Epithelial cell of esophagus (primary cell): ENCODE measurements around the gene MBNL1.

Experiments
- DNase-seq: peaks from one replicate; pipeline ENCODE4 v3.0.0; 2010; ENCODE audit warnings: low read depth
- H3K4me3 ChIP-seq: 2 replicates; pipeline ENCODE4 v1.5.1; 2011; ENCODE audit warnings: mild to moderate bottlenecking, low read length, control low read depth
- TF ChIP-seq, protein P1 (sequence below): IDR thresholded peaks from 2 replicates; pipeline ENCODE4 v1.5.1; 2011; ENCODE audit warnings: low read depth, mild to moderate bottlenecking, low read length, control low read depth, inconsistent platforms; ENCODE audit not compliant: insufficient read depth; ENCODE audit errors: missing control alignments

Gene MBNL1

DNA sequence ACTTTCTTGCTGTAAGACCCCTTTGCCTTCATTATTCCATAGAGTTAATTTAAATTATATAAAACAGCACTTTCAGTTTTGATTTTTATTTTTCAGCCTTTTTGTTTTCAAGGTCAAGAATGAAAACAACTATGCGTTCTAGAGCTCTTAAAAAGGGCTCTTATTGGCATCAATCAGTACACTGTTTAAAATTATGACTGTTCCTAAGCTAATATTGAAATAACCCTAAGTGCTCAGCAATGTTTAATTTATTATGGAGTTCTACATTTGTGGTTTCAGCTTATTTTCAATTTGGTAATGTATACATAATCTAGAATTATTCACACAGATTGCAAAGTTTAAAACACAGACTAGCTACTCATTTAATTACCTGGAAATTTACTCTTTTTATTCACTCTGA is 179.4 kb downstream of the MBNL1 start:
- no peak for DNase-seq
- TF ChIP-seq, protein P1, sequence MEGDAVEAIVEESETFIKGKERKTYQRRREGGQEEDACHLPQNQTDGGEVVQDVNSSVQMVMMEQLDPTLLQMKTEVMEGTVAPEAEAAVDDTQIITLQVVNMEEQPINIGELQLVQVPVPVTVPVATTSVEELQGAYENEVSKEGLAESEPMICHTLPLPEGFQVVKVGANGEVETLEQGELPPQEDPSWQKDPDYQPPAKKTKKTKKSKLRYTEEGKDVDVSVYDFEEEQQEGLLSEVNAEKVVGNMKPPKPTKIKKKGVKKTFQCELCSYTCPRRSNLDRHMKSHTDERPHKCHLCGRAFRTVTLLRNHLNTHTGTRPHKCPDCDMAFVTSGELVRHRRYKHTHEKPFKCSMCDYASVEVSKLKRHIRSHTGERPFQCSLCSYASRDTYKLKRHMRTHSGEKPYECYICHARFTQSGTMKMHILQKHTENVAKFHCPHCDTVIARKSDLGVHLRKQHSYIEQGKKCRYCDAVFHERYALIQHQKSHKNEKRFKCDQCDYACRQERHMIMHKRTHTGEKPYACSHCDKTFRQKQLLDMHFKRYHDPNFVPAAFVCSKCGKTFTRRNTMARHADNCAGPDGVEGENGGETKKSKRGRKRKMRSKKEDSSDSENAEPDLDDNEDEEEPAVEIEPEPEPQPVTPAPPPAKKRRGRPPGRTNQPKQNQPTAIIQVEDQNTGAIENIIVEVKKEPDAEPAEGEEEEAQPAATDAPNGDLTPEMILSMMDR, result no peak

DNA sequence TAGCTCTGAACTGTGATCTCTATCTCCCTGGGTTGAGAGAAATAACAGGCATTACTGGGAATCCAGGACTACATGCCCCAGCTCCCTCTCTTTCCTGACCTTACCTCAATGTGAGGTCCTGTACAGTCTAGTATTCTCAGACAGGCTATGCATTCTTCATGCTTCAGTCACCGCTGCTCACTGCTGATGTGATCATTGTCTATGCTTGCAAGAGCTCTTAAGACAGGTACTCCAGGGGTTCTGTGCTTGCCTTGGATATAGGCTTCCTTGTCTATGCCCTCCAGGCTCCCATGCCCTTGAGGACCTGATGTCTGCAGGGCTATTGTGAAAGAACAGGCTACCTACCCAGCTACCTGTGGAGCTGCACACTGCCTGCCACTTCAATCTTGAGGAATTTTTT is 183.6 kb downstream of the MBNL1 start:
- TF ChIP-seq, protein P1, result no peak
- H3K4me3 ChIP-seq, result no peak overlapping the region
- peak; percentile 88 for DNase-seq

More for the DNA sequence above, 179.4 kb downstream of the MBNL1 start:
- no peak overlapping the region for H3K4me3 ChIP-seq

DNA sequence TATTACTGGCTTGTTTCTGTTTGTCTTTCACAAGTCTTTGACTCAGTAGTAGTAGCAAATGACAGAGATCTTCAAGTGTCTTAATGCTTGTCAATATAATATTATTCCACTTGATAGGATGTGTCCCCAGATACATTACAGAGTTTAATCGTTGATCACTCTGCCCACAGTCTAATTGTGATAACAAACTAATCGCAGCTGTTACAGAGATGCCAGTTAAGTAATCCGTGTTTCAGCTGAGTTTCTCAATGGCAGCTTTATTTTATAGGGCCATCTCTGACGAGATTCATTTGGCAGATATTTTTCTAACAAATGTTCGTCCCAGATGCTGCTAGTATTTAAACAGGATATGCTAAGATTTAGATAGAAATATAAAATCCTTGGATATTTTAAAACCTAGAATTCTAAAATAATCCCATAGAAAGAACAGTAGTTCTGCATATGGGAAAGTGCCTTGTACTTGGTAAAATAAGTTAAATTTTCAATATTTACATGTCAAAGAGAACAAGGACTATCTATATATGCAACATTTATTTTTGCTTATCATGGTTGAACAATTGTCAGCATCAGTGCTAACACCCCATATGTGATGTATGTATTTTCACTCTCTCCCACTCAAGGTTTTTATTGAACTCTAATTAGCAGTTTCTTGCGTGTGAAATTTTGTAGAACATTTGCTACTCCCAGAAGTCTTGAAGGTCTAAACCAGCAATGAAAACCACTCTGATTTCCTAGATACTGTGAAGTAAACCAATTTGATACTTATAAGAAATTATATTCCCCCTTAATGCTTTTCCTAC is 185.5 kb downstream of the MBNL1 start:
- no peak overlapping the region for H3K4me3 ChIP-seq
- TF ChIP-seq, protein P1, result no peak
- no peak for DNase-seq

DNA sequence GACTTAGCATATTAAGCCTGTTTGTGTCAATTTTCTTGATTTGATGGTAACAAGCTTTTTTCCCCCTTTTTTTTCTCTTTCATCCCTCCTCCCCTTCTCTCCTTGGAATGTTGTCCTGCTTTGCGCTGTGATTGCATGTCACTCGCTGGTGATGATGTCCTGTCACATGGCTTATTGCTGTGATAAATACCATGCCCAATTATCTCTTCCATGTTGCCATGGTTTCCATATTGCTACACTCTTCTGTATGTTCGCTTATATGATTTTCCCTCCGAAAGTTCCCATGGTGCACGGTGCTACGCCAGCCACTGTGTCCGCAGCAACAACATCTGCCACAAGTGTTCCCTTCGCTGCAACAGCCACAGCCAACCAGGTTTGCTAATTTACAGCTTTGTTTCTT is 187.3 kb downstream of the MBNL1 start:
- no peak for DNase-seq
- H3K4me3 ChIP-seq, result no peak overlapping the region
- TF ChIP-seq, protein P1, result no peak

DNA sequence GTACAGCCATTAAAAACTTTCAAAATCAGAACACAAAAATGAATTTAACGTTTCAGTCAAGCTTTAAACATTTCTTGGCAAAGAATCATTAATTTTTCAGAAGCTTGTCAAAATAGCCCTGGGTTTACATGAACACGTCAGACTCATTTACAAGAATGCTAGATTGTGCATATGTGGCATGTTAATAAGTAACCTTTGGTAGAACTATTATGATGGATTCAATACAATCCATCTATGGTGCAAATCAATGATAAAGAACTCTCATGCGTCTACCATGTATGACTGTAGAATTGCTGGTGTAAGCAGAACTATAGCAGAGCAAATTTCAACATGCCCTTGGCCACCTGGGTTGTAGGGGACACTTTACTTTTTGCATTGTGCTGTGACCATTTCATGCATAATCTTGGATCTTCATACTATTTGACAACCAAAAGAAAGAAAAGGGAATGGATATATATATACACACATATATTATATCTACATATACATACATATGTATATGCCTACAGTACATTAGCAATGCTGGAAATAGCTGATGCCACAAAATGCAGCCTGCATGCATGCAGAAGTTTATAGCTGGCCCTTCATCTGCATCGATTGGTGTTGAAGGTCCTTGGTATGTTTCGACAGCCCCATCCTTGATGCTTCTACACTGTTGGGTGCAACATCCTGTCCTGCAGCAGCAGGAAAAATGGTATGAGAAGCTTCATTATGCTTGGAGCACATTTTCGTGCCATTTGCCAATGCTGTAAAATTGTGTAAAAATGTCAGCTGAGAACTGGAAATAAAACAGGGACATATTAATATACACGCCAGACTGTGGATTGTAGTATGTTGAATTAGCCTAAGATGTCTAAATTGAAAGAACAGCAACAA is 189.0 kb downstream of the MBNL1 start:
- DNase-seq, result no peak
- TF ChIP-seq, protein P1, result no peak
- no peak overlapping the region for H3K4me3 ChIP-seq

DNA sequence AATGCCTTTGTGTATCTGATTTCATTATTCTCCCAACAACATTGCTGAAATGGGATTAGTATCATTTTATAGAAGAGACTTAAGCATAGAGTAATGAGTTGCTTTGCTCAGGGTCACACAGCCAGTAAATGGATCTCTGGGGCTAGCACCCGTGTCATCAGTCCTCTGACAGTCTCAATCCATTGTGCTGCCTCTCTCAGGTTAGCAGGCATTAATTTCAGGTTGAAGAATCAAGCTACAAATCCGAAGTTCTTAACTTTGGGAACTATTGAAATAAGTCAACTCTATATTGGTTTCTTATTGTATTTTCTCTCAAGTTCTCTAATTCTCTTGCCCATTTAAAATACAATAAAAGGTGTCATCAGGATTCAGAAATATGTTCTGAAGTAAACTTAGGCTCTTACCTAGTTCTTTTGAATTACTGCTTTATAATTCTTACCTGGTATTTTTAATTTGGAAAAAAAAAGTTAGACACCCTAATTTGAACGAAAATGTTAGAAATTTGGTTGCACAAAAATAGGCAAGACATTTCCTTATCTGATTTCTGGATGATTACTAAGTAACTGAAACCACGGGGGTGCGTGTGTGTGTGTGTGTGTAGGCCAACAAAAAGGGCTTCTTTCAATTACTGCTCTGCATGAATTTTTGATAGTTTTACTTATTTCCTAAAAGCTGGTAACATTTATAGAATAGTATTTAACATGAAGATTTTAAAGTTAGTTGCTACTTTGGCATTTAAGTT is 189.8 kb downstream of the MBNL1 start:
- no peak for DNase-seq
- TF ChIP-seq, protein P1, result no peak
- no peak overlapping the region for H3K4me3 ChIP-seq
